Measurements from ENCODE around the gene PROCR. TPM values are rescaled to one million over a fixed set of nuclear protein-coding genes. Genes with fewer than 3 reads are reported as not detected.

Gene PROCR
- polyA plus RNA-seq, 1 donor from 2014 or later, result 0.30 TPM

GRCh38 chr20:35174458-35175216 is 2.8 kb downstream of the PROCR start:
- no peaks in the 10 kb centered on the region for H3K9me3 ChIP-seq (ENCODE audit: low read length)
- no peaks in the 10 kb centered on the region for H3K36me3 ChIP-seq (ENCODE audit: insufficient read depth, low read length)
- no peaks in the 10 kb centered on the region for H4K20me1 ChIP-seq (ENCODE audit: insufficient read depth)
- no peaks in the 10 kb centered on the region for H3K9me2 ChIP-seq (ENCODE audit: insufficient read depth, low read length)
- H2AFZ ChIP-seq (ENCODE audit: low read depth, low read length), result no peak overlapping the region
- no peak for TF ChIP-seq RAD21 (conservative IDR thresholded peaks at IDR 0.05)
- TF ChIP-seq CTCF (IDR thresholded peaks at IDR 0.05; ENCODE audit: poor library complexity, severe bottlenecking), result no peak
- no peak for TF ChIP-seq SMC3 (conservative IDR thresholded peaks at IDR 0.05; ENCODE audit: poor library complexity)
- TF ChIP-seq EP300 (conservative IDR thresholded peaks at IDR 0.05; ENCODE audit: poor library complexity, severe bottlenecking), result no peak
- no peak for TF ChIP-seq TAF1 (IDR thresholded peaks at IDR 0.05; ENCODE audit: low read depth)
- TF ChIP-seq POLR2AphosphoS5 (IDR thresholded peaks at IDR 0.05), result no peak
- no peak for TF ChIP-seq EZH2 (IDR thresholded peaks at IDR 0.05; ENCODE audit: borderline replicate concordance, insufficient read depth, low read length, poor library complexity, severe bottlenecking)
- TF ChIP-seq MXI1 (conservative IDR thresholded peaks at IDR 0.05; ENCODE audit: poor library complexity, severe bottlenecking), result no peak
- TF ChIP-seq REST (IDR thresholded peaks at IDR 0.05; ENCODE audit: borderline replicate concordance), result no peak
- H3K9ac ChIP-seq (ENCODE audit: low read length), result no peak overlapping the region
- H3K4me3 ChIP-seq (ENCODE audit: low read length), result no peak overlapping the region
- H3K27ac ChIP-seq (ENCODE audit: low read length), result no peak overlapping the region
- no peaks in the 10 kb centered on the region for H3K79me2 ChIP-seq (replicated peaks; ENCODE audit: insufficient read depth, low read length)
- no peaks in the 10 kb centered on the region for H3K27me3 ChIP-seq (ENCODE audit: insufficient read depth, low read depth, low read length)
- H3F3A ChIP-seq (ENCODE audit: insufficient read depth, low read length, poor library complexity, severe bottlenecking), result no peaks in the 10 kb centered on the region
- no peak overlapping the region for H3K4me2 ChIP-seq (ENCODE audit: low read length)

GRCh38 chr20:35176132-35176531 is 4.3 kb downstream of the PROCR start:
- no peaks in the 10 kb centered on the region for H4K20me1 ChIP-seq (ENCODE audit: insufficient read depth)
- no peak overlapping the region for H3K27ac ChIP-seq (ENCODE audit: low read length)
- H3K36me3 ChIP-seq (ENCODE audit: insufficient read depth, low read length), result no peaks in the 10 kb centered on the region
- TF ChIP-seq CTCF (IDR thresholded peaks at IDR 0.05; ENCODE audit: poor library complexity, severe bottlenecking), result no peak
- no peak for TF ChIP-seq RAD21 (conservative IDR thresholded peaks at IDR 0.05)
- no peak for TF ChIP-seq REST (IDR thresholded peaks at IDR 0.05; ENCODE audit: borderline replicate concordance)
- TF ChIP-seq TAF1 (IDR thresholded peaks at IDR 0.05; ENCODE audit: low read depth), result no peak
- no peak for TF ChIP-seq EP300 (conservative IDR thresholded peaks at IDR 0.05; ENCODE audit: poor library complexity, severe bottlenecking)
- TF ChIP-seq EZH2 (IDR thresholded peaks at IDR 0.05; ENCODE audit: borderline replicate concordance, insufficient read depth, low read length, poor library complexity, severe bottlenecking), result no peak
- TF ChIP-seq SMC3 (conservative IDR thresholded peaks at IDR 0.05; ENCODE audit: poor library complexity), result no peak
- TF ChIP-seq POLR2AphosphoS5 (IDR thresholded peaks at IDR 0.05), result no peak
- TF ChIP-seq MXI1 (conservative IDR thresholded peaks at IDR 0.05; ENCODE audit: poor library complexity, severe bottlenecking), result no peak
- no peak overlapping the region for H3K4me2 ChIP-seq (ENCODE audit: low read length)
- H3K4me3 ChIP-seq (ENCODE audit: low read length), result no peak overlapping the region
- H3F3A ChIP-seq (ENCODE audit: insufficient read depth, low read length, poor library complexity, severe bottlenecking), result no peaks in the 10 kb centered on the region
- H3K27me3 ChIP-seq (ENCODE audit: insufficient read depth, low read depth, low read length), result no peaks in the 10 kb centered on the region
- no peak overlapping the region for H3K9ac ChIP-seq (ENCODE audit: low read length)
- H2AFZ ChIP-seq (ENCODE audit: low read depth, low read length), result no peak overlapping the region
- H3K79me2 ChIP-seq (replicated peaks; ENCODE audit: insufficient read depth, low read length), result no peaks in the 10 kb centered on the region
- H3K9me2 ChIP-seq (ENCODE audit: insufficient read depth, low read length), result no peaks in the 10 kb centered on the region
- H3K9me3 ChIP-seq (ENCODE audit: low read length), result no peaks in the 10 kb centered on the region

All from neural cell (in vitro differentiated cells).